22Rv1 (cell line): ENCODE measurements around the gene ZFP90.
A peak's percentile ranks its signal among the peaks of the same experiment; 100 is the strongest.

ENCODE experiments used
- H3K27ac ChIP-seq: fragments of 450-650 bp; 2 replicates; pipeline ENCODE4 v1.5.1; 2017
- ZFX ChIP-seq: fragments of 450-650 bp; IDR thresholded peaks from 2 replicates; pipeline ENCODE4 v1.6.1; 2017; ENCODE audit warnings: antibody characterized with exemption, borderline replicate concordance
- TF ChIP-seq, protein P1 (sequence below): fragments of 450-650 bp; IDR thresholded peaks from 2 replicates; pipeline ENCODE4 v1.5.1; 2017; ENCODE audit warnings: mild to moderate bottlenecking

ZFP90 gene

DNA sequence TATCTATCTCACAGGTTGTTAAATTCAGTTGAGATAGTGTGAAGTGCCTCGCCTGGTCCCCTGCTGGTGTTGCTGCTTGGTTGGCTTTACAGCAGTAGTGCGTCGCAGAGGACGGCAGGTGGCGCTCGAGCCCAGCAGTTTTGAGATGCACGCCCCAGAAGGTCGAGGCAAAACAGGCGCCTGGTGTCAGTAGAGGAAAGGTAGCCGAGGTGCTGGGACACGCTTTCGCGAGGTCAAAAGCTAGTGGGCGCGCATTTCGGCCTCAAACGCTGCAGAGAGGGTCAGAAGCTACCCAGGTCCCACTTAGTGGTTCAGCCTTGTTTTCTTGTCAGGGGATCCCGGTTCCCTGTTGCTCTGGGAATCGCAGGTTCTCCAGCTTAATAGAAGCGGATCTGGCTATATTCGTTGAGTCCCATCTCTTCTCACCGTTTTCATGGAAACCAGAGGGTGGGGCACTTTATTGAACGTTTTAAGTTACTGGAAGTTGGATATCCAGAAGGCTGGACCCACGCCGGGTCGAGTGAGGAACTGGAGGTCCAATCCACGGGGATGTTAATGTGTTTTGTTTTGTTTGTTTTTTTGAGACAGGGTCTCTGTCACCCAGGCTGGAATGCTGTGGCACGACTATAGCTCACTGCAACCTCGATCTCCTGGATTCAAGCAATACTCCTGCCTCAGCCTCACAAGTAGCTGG lies 10.3 kb upstream of the ZFP90 start:
- no peak for TF ChIP-seq ZFX
- TF ChIP-seq, protein P1, sequence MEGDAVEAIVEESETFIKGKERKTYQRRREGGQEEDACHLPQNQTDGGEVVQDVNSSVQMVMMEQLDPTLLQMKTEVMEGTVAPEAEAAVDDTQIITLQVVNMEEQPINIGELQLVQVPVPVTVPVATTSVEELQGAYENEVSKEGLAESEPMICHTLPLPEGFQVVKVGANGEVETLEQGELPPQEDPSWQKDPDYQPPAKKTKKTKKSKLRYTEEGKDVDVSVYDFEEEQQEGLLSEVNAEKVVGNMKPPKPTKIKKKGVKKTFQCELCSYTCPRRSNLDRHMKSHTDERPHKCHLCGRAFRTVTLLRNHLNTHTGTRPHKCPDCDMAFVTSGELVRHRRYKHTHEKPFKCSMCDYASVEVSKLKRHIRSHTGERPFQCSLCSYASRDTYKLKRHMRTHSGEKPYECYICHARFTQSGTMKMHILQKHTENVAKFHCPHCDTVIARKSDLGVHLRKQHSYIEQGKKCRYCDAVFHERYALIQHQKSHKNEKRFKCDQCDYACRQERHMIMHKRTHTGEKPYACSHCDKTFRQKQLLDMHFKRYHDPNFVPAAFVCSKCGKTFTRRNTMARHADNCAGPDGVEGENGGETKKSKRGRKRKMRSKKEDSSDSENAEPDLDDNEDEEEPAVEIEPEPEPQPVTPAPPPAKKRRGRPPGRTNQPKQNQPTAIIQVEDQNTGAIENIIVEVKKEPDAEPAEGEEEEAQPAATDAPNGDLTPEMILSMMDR, result peak; percentile 94
- H3K27ac ChIP-seq, result peak overlapping the region; percentile 61

DNA sequence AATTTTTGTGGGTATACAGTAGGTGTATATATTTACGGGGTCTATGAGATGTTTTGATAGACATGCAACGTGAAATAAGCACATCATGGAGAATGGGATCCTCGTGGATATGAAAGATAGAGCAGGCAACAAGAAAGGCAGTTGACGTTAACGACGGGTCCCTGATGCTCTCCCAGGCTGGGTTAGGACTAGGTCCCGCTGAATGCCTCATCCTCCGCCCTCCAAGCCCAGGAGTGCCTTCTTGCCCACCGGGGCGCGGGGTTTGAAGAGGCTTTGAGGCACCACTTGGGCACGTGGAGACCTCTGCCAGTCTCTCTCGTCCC lies 9.5 kb upstream of the ZFP90 start:
- H3K27ac ChIP-seq, result peak overlapping the region; percentile 61
- TF ChIP-seq, protein P1, result no peak
- TF ChIP-seq ZFX, result no peak

DNA sequence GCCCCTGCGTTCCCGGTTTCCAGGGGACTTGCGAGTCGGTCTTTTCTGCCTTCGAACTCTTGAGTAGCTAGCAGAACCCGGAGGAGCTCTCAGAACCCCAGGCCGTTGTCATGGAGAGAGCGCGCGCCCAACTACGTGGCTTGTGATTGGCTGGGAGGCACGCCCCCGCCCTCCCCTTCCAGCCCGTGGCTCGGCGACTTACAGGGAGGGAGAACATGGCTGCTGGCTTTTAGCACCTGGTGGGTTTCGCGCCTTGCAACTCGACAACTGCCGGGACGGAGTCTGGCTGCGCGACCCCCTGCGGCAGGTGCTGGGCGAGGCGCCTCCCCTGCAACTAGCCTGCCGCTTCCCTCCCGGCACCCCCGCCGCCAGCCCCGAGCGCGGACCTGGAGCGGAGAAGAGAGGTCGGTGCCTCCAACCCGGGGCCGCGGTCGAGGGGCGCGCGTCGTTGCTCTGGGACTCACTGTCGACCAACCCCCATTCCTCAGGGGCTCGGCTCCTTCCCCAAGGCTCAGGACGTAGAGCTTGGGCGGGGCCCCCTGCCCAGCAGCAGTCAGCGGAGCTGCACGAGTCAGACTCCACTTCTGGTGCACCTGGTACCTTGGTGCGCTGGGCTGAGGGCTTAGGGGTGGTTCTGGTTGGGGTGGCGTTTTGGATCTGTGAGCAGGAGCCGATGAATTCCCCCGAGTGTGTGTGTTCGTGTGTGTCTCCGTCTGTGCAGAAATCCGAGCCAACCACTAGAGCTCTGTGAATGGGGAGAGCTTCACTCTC lies 9.0 kb upstream of the ZFP90 start:
- H3K27ac ChIP-seq, result peak overlapping the region; percentile 61
- TF ChIP-seq ZFX, result no peak
- TF ChIP-seq, protein P1, result no peak

DNA sequence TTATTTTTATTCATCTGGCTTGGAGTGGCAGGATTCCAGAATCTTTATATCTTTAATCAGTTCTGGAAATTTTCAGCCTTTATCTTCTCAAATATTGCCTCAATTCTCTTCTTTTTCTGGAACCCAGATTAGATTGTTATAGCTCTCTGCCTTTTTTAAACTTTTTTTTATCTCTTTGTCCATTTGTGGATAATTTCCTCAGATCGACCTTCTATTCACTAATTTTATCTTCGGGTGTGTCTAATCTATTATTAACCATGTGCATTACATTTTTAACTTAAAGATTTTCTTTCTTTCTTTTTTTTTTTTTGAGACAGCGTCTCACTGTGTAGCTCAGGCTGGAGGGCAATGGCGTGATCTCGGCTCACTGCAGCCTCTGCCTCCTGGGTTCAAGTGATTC lies 5.2 kb upstream of the ZFP90 start:
- TF ChIP-seq, protein P1, result no peak
- no peak for TF ChIP-seq ZFX
- H3K27ac ChIP-seq, result no peak overlapping the region

DNA sequence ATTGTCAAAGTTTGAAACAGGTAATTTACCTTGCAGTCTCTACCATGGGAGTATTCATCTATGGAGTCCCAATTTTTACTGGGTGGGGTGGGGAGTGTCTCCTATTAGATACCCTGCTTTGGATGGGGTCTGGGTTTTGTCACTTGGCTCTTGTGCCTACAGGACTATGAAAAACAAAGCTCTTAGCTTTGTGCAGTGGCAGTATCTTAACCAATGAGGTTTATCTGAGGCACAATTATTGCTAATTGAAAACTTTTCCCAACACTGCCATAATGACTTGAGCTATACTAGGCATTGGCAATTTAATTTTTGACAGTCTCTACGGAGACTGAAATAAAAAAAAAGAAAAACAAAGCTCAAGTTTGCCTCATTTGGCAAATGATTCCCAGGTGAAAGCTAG lies 3.8 kb upstream of the ZFP90 start:
- no peak overlapping the region for H3K27ac ChIP-seq
- no peak for TF ChIP-seq ZFX
- TF ChIP-seq, protein P1, result no peak

DNA sequence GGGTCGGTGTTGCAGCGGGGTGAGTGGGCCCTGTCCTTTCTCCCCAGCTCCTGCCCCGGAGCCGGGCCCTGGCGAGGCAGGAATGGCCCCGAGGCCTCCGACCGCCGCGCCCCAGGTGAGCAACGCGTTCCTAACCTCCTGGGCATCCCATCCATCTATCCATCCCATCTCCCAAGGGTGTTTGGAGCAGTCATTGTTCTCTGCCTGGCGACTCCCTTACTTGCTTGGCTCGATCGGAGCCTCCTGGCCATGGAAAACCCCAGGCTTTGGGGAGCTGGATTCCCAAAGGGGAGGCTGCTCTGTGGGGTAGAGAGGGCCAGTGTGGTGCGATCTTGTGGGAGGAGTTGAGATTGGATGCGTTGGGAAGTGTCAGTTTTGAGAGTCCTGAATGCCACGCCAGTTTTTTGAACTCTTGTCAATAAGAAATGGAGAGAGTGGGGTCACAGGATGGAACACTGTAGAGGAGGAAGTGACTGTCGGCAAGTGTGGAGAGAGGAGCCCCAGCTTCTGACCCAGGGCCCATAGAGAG lies 684 bp downstream of the ZFP90 start:
- TF ChIP-seq, protein P1, result no peak
- no peak for TF ChIP-seq ZFX
- H3K27ac ChIP-seq, result peak overlapping the region; percentile 49

DNA sequence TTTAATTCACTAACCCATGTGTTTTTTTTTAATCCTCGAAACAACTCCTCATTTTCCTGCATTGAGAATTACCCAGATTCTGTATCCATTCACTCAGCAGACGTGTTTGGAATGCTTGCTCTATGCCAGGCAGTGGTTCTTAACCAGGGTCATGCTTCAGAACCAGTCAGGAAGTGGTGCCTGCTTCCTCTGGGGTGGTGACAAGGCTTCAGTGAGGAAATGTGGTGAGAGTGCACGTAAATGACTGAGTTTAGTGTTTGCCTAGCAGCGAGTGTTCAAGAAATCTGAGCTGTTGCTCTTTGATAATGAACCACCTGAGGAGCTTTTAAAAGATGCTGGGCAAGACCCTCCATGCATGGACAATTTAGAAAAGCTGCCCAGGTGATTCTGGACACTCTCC lies 9.9 kb downstream of the ZFP90 start:
- H3K27ac ChIP-seq, result no peak overlapping the region
- TF ChIP-seq ZFX, result no peak
- TF ChIP-seq, protein P1, result no peak
